ENCODE results near the gene PRKD2.
A peak's percentile ranks its signal among the peaks of the same experiment; 100 is the strongest.
"Not testable (repeated sequence)": the region's sequence is repeated elsewhere in the genome, so short reads cannot be mapped to it uniquely, and the experiment has no call there.

Gene PRKD2

GRCh38 chr19:46717034-46717715, at the start of gene PRKD2:
Gene PRKD2, minus strand, starts transcription at chr19:46717114. Its CDS starts 744 bp downstream, at chr19:46716370.
- H3K27ac ChIP-seq: peak within 1 kb of the TSS; percentile 88
- DNase-seq (ENCODE audit: low read depth, low spot score): no peak

DNA sequence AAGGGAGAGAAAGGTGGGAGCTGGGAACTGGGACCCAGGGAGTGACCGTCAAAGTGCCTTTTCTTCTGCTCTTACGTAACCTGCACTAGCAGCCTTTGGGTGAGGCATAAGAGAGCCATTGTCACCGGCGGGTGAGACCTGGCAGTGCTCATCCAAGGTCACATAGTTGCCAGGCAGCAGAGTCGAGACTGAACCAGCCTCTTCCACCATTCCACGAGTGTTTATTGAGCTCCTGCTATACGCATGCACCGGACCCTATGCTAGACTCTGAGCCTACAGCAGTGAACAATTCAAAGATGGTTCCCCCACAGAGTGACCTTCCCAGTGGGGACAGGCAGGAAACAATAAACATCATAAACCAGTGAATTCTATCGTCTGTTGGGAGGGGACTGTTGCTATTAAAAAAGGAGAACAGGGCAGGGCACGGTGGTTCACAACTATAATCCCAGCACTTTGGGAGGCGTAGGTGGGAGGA, 47.9 kb upstream of the PRKD2 start:
- peak overlapping the region; percentile 38 for H3K27ac ChIP-seq
- no peak for DNase-seq (ENCODE audit: low read depth, low spot score)

DNA sequence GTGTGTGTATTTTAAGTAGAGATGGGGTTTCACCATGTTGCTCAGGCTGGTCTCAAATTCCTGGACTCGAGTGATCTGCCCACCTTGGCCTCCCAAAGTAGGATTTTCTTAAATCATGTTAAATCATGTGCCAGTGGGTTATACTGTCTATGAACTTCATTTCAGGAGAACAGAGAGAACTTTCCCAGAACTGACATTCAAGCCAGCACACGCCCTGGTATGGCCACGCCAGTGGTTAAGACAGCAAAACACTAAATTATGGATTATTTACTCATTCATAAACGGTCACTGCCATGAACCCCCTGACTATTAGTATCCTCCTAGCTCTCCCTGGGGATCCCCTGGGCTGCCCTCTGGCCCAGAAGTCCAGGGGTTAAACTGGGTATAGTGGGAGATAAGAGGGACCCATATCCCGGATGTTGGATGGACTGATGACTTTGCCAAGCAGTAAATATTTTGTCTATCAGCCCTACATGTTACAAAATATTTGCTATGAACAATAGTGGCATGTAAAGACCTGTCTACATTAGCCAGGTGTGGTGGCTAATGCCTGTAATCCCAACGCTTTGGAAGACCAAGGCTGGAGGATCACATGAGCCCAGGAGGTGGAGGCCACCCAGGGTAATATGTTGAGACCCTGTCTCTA, 45.5 kb upstream of the PRKD2 start:
- H3K27ac ChIP-seq: peak overlapping the region; percentile 91

GRCh38 chr19:46761418-46761831, 44.5 kb upstream of the PRKD2 start:
- peak overlapping the region; percentile 91 for H3K27ac ChIP-seq
- DNase-seq (ENCODE audit: low read depth, low spot score): no peak

More for the DNA sequence above, 45.5 kb upstream of the PRKD2 start:
- peak; percentile 69 for DNase-seq (ENCODE audit: low read depth, low spot score)

DNA sequence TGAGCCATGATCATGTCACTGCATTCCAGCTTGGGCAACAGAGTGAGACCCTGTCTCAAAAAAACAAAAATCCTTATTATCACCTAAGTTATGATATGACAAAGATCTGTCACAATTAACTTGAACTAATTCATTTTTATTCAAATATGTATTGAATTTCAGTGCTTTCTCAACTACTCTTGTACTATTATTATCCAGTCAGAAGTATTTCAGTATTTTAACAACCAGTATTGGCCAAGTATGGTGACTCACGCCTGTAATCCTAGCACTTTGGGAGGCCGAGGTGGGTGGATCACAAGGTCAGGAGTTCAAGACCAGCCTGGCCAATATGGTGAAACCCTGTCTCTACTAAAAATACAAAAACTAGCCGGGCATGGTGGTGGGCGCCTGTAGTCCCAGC, 44.0 kb upstream of the PRKD2 start:
- DNase-seq (ENCODE audit: low read depth, low spot score): not testable (repeated sequence)
- H3K27ac ChIP-seq: peak overlapping the region; percentile 91

DNA sequence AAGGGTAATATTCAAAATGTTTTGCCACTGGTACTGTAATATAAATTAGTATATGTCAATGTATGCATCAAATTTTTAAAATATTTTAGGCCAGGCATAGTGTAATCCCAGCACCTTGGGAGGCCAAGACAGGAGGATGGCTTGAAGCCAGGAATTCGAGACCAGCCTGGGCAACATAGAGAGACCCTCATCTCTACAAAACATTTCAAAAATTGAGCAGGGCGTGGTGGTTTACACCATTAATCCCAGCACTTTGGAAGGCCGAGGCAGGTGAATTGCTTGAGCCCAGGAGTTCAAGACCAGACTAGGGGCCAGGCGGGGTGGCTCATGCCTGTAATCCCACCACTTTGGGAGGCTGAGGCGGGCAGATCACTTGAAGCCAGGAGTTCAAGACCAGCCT, 43.4 kb upstream of the PRKD2 start:
- DNase-seq (ENCODE audit: low read depth, low spot score): no peak
- H3K27ac ChIP-seq: peak overlapping the region; percentile 91

GRCh38 chr19:46759817-46760333, 43.0 kb upstream of the PRKD2 start:
- no peak for DNase-seq (ENCODE audit: low read depth, low spot score)
- peak overlapping the region; percentile 91 for H3K27ac ChIP-seq

DNA sequence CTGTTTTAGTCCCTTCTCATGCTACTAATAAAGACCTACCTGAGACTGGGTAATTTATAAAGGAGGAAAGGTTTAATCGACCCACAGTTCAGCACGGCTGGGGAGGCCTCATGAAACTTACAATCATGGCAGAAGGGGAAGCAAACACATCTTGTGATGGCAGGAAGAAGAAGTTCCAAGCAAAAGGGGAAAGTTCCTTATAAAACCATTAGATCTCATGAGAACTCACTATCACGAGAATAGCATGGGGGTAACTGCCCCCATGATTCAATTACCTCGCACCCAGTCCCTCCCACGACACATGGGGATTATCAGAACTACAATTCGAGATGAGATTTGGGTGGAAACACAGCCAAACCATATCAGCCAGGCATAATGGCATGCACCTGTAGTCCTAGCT, 42.3 kb upstream of the PRKD2 start:
- no peak for DNase-seq (ENCODE audit: low read depth, low spot score)

GRCh38 chr19:46756544-46756888, 39.6 kb upstream of the PRKD2 start:
- H3K27ac ChIP-seq: no peak overlapping the region
- DNase-seq (ENCODE audit: low read depth, low spot score): no peak

More for the DNA sequence above, 42.3 kb upstream of the PRKD2 start:
- peak overlapping the region; percentile 91 for H3K27ac ChIP-seq

DNA sequence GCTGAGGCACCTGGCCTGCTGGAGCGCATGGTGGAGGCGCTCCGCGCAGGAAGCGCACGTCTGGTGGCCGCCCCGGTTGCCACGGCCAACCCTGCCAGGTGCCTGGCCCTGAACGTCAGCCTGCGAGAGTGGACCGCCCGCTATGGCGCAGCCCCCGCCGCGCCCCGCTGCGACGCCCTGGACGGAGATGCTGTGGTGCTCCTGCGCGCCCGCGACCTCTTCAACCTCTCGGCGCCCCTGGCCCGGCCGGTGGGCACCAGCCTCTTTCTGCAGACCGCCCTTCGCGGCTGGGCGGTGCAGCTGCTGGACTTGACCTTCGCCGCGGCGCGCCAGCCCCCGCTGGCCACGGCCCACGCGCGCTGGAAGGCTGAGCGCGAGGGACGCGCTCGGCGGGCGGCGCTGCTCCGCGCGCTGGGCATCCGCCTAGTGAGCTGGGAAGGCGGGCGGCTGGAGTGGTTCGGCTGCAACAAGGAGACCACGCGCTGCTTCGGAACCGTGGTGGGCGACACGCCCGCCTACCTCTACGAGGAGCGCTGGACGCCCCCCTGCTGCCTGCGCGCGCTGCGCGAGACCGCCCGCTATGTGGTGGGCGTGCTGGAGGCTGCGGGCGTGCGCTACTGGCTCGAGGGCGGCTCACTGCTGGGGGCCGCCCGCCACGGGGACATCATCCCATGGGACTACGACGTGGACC, 39.1 kb upstream of the PRKD2 start:
- no peak for DNase-seq (ENCODE audit: low read depth, low spot score)
- no peak overlapping the region for H3K27ac ChIP-seq

DNA sequence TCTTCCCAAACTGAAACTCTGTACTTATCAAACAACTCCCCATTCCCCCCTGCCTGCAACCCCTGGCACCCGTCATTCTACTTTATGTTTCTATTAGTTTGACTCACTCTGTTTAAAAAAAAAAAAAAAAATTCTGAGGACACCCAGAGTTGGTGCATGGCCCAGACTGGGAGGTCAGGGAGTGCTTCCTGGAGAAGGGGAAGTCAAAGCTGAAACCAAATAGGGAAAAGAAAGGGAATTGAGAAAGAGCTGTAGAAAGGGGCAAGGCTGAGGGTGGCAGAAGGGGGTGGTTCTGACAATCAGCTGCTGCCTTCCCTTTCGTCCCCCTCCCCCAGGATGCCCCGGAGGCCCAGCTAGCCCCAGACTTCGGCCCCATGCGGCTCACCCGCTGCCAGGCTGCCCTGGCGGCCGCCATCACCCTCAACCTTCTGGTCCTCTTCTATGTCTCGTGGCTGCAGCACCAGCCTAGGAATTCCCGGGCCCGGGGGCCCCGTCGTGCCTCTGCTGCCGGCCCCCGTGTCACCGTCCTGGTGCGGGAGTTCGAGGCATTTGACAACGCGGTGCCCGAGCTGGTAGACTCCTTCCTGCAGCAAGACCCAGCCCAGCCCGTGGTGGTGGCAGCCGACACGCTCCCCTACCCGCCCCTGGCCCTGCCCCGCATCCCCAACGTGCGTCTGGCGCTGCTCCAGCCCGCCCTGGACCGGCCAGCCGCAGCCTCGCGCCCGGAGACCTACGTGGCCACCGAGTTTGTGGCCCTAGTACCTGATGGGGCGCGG, 38.4 kb upstream of the PRKD2 start:
- DNase-seq (ENCODE audit: low read depth, low spot score): no peak

DNA sequence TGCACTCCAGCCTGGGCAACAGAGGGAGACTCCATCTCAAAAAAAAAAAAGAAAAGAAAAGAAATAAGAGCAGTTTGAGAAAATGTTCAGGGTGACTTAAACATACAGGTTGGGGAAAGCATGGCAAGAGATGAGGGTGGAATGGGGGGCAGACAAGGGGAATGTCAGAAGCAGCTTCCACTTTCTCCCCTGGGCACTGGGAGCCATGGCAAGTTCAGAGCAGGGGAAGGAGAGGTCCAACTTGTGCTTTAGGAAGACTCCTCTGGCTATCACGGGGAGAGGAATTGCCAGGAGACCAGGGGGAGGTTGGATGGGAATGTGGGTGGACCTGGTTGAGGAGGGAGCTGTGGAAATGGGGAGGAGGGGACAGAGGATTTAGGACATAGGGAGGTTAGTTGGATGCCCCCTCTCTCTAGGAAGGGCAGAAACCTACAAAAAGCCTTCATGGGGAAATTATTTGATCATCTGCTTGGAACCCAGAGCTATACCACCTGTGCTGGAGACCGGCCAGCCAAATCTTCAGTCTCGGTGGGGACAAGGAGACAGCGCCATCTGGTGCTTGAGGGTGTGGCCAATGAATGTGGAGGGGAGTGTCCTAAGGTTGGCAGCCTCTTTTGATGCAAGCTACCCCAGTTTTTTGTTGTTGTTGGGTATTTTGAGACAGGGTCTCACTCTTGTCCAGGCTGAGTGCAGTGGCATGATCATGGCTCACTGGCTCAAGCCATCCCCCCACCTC, 36.7 kb upstream of the PRKD2 start:
- no peak overlapping the region for H3K27ac ChIP-seq
- no peak for DNase-seq (ENCODE audit: low read depth, low spot score)

More for the DNA sequence above, 38.4 kb upstream of the PRKD2 start:
- H3K27ac ChIP-seq: no peak overlapping the region

- no peak for DNase-seq (ENCODE audit: low read depth, low spot score)
- no peak overlapping the region for H3K27ac ChIP-seq
These were observed 31.6 kb upstream of the PRKD2 start for GRCh38 chr19:46748325-46749109.

GRCh38 chr19:46746281-46747057, 29.6 kb upstream of the PRKD2 start, which contains the start of gene STRN4:
Gene STRN4, minus strand, starts transcription at chr19:46746450. Its CDS starts 20 bp downstream, at chr19:46746430.
- no peak for DNase-seq (ENCODE audit: low read depth, low spot score)
- H3K27ac ChIP-seq: peak within 1 kb of the TSS; percentile 45

DNA sequence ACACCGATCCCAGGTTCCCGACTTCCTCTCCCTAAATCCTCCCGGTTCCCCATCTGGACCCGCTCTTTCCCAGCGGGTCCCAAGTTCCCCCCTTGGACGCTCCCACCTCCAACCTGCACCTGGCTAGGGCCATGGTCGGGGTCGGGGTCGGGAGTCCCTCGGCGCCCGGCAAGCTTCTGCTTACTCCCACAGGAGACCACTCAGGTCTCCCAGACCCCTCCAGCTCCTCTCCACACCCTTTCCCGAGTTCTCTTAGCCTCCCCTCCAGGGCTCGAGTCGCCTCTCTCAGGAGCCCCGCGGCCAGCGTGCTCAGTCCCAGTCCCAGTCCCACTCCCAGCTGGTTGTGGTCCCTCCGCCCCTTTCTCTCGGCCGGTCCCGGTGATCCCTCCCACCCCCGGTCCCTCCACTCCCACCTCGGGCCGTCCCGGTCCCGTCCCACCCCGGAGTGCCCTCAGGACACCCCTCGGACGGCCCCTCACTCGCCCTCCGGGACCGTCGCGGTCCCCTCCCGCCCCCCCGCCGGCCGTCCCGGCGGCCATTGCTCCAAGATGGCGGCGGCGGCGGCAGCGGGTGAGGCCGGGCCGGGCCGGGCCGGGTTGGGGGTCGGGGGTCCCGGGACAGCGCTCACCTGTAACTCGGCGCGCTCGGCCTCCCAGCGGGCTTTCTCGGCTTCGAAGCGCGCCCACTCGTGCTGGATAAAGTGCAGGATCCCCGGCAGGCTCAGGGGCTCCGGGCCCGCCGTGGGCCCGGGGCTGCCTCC, 28.8 kb upstream of the PRKD2 start, which contains the start of gene FKRP:
TSS of gene FKRP (plus strand) at position 537 of the 760 bp plus-strand sequence. CDS start 9,394 bp downstream, outside the sequence.
- no peak for DNase-seq (ENCODE audit: low read depth, low spot score)
- H3K27ac ChIP-seq: peak within 1 kb of the TSS; percentile 45

DNA sequence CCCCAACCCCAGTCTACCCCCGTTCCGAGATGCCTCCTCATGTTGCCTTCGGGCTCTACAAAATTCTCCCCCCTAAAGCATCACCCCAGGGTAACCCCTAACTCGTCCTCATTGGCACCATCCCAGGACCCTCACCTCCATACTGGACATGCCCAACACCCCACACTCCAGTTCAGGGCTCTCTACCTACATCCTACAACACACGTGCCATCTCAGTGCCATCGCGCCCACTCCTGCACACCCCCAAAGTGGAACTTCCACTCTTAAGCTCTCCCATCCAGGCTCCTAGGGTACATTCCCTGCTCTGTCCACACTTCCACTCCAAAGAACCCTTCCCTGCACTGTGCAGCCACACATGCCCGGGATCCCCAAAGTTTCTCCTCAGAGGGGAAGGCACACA, 28.1 kb upstream of the PRKD2 start:
- peak overlapping the region; percentile 45 for H3K27ac ChIP-seq
- DNase-seq (ENCODE audit: low read depth, low spot score): no peak
